Activated naive CD4-positive, alpha-beta T cell treated with anti-CD3 and anti-CD28 coated beads, Interleukin-2, amount 50 U/mL, for 24 hours (primary cell): Measurements from ENCODE around the gene ATP5PD.

Experiments
- H3K27ac Mint-ChIP-seq: one replicate; pipeline ENCODE4 v1.8.0; 2021; ENCODE audit warnings: mild to moderate bottlenecking, mixed read lengths
- H3K27me3 Mint-ChIP-seq: one replicate; pipeline ENCODE4 v1.8.0; 2021; ENCODE audit warnings: mixed read lengths
- H3K36me3 Mint-ChIP-seq: one replicate; pipeline ENCODE4 v1.8.0; 2021; ENCODE audit warnings: mixed read lengths
- H3K4me1 Mint-ChIP-seq: one replicate; pipeline ENCODE4 v1.8.0; 2021; ENCODE audit warnings: mixed read lengths
- H3K4me3 Mint-ChIP-seq: one replicate; pipeline ENCODE4 v1.8.0; 2021; ENCODE audit warnings: mild to moderate bottlenecking, mixed read lengths
- H3K9me3 Mint-ChIP-seq: one replicate; pipeline ENCODE4 v1.8.0; 2021; ENCODE audit warnings: mixed read lengths

ATP5PD gene

DNA sequence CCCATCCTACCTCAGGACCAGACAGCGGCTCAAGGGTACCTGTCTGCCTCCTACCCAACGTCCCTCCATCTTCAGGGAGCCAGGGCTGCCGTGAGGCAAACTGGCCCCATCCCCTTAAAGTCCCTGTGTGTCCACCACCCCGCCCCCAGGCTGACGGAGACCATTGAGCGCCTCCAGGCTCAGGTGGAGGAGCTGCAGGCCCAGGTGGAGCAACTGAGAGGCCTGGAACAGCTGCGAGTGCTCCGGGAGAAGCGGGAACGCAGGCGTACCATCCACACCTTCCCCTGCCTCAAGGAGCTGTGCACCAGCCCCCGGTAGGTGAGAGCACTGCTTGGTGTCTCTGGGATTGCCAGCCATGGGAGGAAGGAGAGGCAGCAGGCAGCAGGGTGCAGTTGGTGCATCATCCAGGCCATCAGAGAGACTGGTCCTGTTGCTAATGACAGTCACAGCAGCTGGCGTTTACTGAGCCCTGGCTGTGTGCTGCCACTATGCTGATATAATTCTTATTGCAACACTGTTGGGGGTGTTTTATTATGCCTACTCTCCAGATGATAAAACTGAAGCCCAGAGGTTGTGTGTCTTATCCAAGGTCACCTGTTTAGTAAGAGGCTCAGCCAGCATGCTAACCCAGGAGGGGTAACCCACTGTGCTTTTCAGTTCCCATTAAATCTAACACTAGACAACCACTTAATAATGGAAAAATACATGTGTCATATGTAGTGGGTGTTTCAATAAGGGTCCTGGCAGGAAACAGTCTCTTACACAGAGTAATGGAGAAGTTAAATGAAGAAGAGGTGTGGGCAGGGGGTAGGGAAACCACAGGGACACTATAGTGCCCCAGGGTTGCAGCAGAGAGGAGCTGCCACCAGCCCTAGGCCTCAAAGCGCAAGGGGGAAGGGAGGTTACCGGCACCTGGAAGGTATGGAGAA lies 44.6 kb downstream of the ATP5PD start:
- Mint-ChIP-seq H3K36me3 (no peaks in the 10 kb centered on the region), H3K4me1 (peaks cover 4% of the 10 kb centered on the region), H3K9me3 (no peaks in the 10 kb centered on the region), H3K27ac (no peak overlapping the region), H3K27me3 (no peaks in the 10 kb centered on the region), H3K4me3 (no peak overlapping the region)

- no peaks in the 10 kb centered on the region for H3K36me3 Mint-ChIP-seq
- H3K4me3 Mint-ChIP-seq: no peak overlapping the region
- H3K27ac Mint-ChIP-seq: no peak overlapping the region
- H3K9me3 Mint-ChIP-seq: no peaks in the 10 kb centered on the region
- peaks cover 4% of the 10 kb centered on the region for H3K4me1 Mint-ChIP-seq
- no peaks in the 10 kb centered on the region for H3K27me3 Mint-ChIP-seq
Observed at GRCh38 chr17:74999523-74999922, 47.2 kb downstream of the ATP5PD start.

GRCh38 chr17:74998783-74999182 lies 48.0 kb downstream of the ATP5PD start:
- peaks cover 4% of the 10 kb centered on the region for H3K4me1 Mint-ChIP-seq
- H3K9me3 Mint-ChIP-seq: no peaks in the 10 kb centered on the region
- H3K36me3 Mint-ChIP-seq: no peaks in the 10 kb centered on the region
- H3K4me3 Mint-ChIP-seq: no peak overlapping the region
- no peaks in the 10 kb centered on the region for H3K27me3 Mint-ChIP-seq
- H3K27ac Mint-ChIP-seq: no peak overlapping the region

DNA sequence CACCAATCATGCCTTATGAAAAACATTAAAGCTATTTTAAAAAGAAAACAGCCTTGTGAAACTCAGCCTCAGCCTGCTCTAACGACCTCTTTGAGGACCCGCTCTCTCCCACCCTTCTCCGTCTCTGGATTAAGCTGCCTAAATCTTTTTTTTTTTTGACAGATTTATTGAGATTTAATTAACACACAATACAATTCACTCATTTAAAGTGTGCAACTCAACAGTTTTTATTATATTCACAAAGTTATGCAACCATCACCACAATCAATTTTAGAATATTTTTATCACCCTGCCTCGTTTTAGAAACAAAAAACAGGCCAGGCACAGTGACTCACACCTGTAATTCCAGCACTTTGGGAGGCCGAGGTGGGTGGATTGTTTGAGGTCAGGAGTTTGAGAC lies 50.9 kb downstream of the ATP5PD start:
- H3K9me3 Mint-ChIP-seq: no peaks in the 10 kb centered on the region
- no peak overlapping the region for H3K4me3 Mint-ChIP-seq
- no peak overlapping the region for H3K27ac Mint-ChIP-seq
- no peaks in the 10 kb centered on the region for H3K27me3 Mint-ChIP-seq
- no peaks in the 10 kb centered on the region for H3K36me3 Mint-ChIP-seq
- H3K4me1 Mint-ChIP-seq: no peaks in the 10 kb centered on the region

- Mint-ChIP-seq H3K27ac (no peak overlapping the region), H3K9me3 (no peaks in the 10 kb centered on the region), H3K27me3 (no peaks in the 10 kb centered on the region), H3K4me3 (no peak overlapping the region), H3K36me3 (no peaks in the 10 kb centered on the region), H3K4me1 (no peaks in the 10 kb centered on the region)
Observed at GRCh38 chr17:74994440-74994839, 52.3 kb downstream of the ATP5PD start.

DNA sequence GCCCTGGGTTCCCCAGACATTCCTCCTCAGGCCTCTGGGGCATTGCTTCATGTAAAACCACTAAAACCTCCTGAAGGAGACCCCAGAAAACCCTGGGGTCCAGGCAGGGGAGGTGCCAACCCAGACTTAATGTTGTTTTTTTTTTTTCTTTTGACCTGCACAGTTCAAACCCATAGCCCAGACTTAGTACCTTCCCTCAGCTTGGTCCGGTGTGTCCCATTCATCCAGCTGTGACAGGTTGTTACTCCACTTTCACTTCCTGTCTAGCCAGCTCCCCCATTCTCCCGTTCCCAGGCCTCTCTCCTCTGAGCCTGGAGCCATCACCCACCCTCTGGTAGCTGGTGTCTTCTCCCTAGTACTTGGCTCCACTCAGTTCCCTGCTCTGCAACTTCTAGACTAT lies 54.5 kb downstream of the ATP5PD start:
- H3K4me3 Mint-ChIP-seq: no peak overlapping the region
- H3K9me3 Mint-ChIP-seq: no peaks in the 10 kb centered on the region
- no peaks in the 10 kb centered on the region for H3K36me3 Mint-ChIP-seq
- H3K4me1 Mint-ChIP-seq: peaks cover 1% of the 10 kb centered on the region
- H3K27ac Mint-ChIP-seq: no peak overlapping the region
- H3K27me3 Mint-ChIP-seq: no peaks in the 10 kb centered on the region

DNA sequence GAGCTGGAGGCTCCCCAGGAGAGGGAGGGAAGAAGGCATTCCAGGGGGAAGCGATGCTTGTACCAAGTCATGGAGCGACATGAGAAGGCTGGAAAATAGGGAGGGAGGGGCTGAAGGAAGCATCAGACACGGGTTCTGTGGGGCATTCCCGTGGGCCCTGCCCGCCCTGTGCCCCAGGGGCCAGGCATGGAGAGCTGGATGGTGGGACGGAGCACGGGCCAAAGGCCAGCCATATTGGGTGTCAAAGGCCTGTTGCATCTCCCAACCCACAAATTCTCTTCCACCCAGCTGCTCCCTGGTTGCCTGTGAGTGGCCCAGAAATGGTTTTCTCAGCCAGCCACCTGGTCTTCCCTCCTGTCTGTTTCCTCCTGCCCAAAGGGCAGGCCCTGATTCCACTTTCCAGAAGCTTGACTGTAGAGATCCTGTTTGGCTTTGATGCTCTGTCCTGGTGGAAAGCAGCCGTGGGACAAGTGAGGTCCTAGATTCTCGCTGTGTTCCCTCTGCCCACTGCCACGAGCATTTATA lies 56.1 kb downstream of the ATP5PD start:
- no peak overlapping the region for H3K27ac Mint-ChIP-seq
- H3K4me3 Mint-ChIP-seq: no peak overlapping the region
- peaks cover 9% of the 10 kb centered on the region for H3K4me1 Mint-ChIP-seq
- no peaks in the 10 kb centered on the region for H3K27me3 Mint-ChIP-seq
- H3K9me3 Mint-ChIP-seq: no peaks in the 10 kb centered on the region
- no peaks in the 10 kb centered on the region for H3K36me3 Mint-ChIP-seq
